ENCODE measurements around the gene CDC45.

Gene CDC45

DNA sequence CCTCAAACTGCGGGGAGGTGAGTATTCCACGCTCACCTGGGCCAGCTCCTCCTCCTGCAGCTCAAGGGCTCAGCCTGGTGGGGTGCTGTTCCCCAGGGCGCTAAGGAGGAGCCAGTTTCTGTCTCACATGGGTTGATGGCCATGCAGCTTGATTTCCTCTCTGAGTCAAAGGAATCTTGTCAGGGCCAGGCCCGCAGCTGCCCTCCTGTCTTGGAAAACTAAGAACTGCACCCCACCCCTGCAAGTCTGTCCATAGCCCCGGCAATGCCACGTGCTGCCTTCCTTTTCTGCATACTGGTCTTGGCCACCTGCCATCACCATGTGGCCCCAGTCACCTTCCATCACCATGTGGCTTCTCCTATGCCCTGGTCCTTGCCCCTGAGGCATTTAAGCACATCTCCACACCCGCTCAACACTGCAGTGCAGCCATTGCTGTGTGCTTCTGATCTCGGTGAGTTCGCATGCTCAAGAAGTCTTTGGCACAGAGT, 79.6 kb downstream of the CDC45 start:
- DNase-seq (ENCODE audit: low spot score), result no peak
- in situ Hi-C loops (cut with MboI; ENCODE audit: low sequenced_read_pairs, unreplicated experiment), result no loop called here
- no peak for TF ChIP-seq CTCF (IDR thresholded peaks at IDR 0.05; ENCODE audit: borderline replicate concordance, control extremely low read depth, extremely low read depth, insufficient read depth, missing control alignments)

DNA sequence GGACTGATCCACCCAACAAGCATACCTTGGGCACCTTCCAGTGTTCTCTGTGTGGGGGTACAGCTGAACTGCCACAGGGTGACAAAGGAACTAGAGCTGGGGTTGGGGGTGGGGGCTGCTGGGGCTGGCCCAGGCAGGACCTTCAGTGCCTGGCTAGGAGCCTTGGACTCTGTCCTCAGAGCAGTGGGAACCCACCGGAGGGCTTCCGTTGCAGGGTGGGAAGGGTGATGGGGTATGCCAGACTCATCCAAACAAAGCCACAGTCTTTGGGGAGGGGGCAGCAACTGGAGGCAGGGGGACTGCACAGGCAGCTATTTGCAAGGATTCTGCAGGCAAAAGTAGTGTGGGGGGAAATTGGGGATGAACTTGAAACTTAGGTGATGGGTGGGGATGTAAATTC, 80.2 kb downstream of the CDC45 start:
- in situ Hi-C loops (cut with MboI; ENCODE audit: low sequenced_read_pairs, unreplicated experiment), result no loop called here
- no peak for DNase-seq (ENCODE audit: low spot score)
- no peak for TF ChIP-seq CTCF (IDR thresholded peaks at IDR 0.05; ENCODE audit: borderline replicate concordance, control extremely low read depth, extremely low read depth, insufficient read depth, missing control alignments)

GRCh38 chr22:19565382-19566278, 85.9 kb downstream of the CDC45 start:
- in situ Hi-C loops (cut with MboI; ENCODE audit: low sequenced_read_pairs, unreplicated experiment), result no loop called here
- DNase-seq (ENCODE audit: low spot score), result no peak
- no peak for TF ChIP-seq CTCF (IDR thresholded peaks at IDR 0.05; ENCODE audit: borderline replicate concordance, control extremely low read depth, extremely low read depth, insufficient read depth, missing control alignments)

DNA sequence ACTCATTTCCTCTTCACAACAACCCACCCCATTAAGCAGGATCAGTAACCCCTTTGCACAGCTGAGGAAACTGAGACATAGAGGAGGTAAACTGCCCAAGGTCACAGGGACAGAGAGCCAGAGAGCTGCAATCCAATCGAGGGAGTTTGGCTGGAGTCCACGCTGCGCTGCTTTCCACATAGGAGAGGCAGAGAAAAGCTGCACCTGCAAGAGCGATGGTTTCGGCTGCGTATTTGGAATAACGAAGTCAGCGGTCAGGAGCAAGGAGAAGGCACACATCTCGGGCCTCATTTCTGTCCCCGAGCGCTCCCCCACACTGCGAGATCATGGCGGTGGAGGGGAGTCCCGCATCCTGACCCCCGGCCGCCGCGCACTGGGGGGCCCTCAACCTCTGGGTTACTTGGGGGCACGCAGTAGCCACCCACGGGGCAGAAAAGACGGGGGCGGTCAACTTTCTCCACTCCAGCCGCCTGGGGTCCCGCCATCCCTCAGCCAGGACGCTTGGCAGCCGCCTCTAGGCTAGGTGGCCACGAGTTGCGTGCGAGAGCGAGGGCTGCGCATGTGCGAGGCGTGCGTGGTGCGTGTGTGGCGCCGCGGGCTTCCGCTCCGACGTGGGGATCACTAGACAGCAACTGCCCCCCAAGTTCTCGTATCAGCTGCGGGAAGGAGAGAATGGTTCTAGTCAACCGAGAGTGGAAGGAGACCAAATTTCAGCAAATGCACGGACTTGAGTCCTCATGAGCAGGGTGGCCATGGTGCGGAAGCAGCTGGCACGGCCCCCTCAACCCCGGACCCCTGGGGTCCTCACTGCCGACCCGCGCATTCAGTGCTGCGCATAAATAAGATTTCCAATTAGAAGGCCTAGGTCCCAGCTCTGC, 86.8 kb downstream of the CDC45 start:
- DNase-seq (ENCODE audit: low spot score), result no peak
- no peak for TF ChIP-seq CTCF (IDR thresholded peaks at IDR 0.05; ENCODE audit: borderline replicate concordance, control extremely low read depth, extremely low read depth, insufficient read depth, missing control alignments)
- in situ Hi-C loops (cut with MboI; ENCODE audit: low sequenced_read_pairs, unreplicated experiment), result no loop called here

GRCh38 chr22:19567157-19568009, 87.7 kb downstream of the CDC45 start:
- DNase-seq (ENCODE audit: low spot score), result no peak
- in situ Hi-C loops (cut with MboI; ENCODE audit: low sequenced_read_pairs, unreplicated experiment), result no loop called here
- TF ChIP-seq CTCF (IDR thresholded peaks at IDR 0.05; ENCODE audit: borderline replicate concordance, control extremely low read depth, extremely low read depth, insufficient read depth, missing control alignments), result no peak

Data from GM13976 (cell line).